Upper lobe of left lung (tissue), 4 donors: ENCODE measurements around the gene TNN.

Experiments used
- EP300 ChIP-seq, 4 donors: sonication (generic); formaldehyde crosslinking; IDR thresholded peaks; one replicate each; pipeline ENCODE4 v1.5.1; 2017; ENCODE audit warnings: antibody characterized with exemption in 4 of 4, control low read depth in 2 of 4
- POLR2A ChIP-seq, 4 donors: fragments of 450-650 bp; IDR thresholded peaks; one replicate each; pipeline ENCODE4 v1.5.1; 2016 to 2017; ENCODE audit warnings: antibody characterized with exemption in 4 of 4, mild to moderate bottlenecking in 2 of 4
- POLR2AphosphoS5 ChIP-seq, 2 donors: sonication (generic); formaldehyde crosslinking; IDR thresholded peaks; one replicate each; pipeline ENCODE4 v1.5.1; 2017; ENCODE audit warnings: antibody characterized with exemption in 2 of 2
- TF ChIP-seq, protein P1 (sequence below), 6 experiments: fragments of 450-650 bp in 4 of 6; fragments of 200-600 bp in 2 of 6; sonication (generic) in 2 of 6; IDR thresholded peaks; one replicate each; pipeline ENCODE4 v1.5.1; 2016 to 2019; ENCODE audit warnings: antibody characterized with exemption in 6 of 6

- TF ChIP-seq EP300 (IDR thresholded peaks at IDR 0.05) (no peak), POLR2AphosphoS5 (IDR thresholded peaks at IDR 0.05) (no peak), POLR2A (IDR thresholded peaks at IDR 0.05) (no peak)
- TF ChIP-seq, protein P1, sequence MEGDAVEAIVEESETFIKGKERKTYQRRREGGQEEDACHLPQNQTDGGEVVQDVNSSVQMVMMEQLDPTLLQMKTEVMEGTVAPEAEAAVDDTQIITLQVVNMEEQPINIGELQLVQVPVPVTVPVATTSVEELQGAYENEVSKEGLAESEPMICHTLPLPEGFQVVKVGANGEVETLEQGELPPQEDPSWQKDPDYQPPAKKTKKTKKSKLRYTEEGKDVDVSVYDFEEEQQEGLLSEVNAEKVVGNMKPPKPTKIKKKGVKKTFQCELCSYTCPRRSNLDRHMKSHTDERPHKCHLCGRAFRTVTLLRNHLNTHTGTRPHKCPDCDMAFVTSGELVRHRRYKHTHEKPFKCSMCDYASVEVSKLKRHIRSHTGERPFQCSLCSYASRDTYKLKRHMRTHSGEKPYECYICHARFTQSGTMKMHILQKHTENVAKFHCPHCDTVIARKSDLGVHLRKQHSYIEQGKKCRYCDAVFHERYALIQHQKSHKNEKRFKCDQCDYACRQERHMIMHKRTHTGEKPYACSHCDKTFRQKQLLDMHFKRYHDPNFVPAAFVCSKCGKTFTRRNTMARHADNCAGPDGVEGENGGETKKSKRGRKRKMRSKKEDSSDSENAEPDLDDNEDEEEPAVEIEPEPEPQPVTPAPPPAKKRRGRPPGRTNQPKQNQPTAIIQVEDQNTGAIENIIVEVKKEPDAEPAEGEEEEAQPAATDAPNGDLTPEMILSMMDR (IDR thresholded peaks at IDR 0.05) = no peak
These were observed 112.4 kb downstream of the TNN start for GRCh38 chr1:175179837-175180590.
